GM23338 (cell line): ENCODE results near the gene SORT1.

Experiments
- CREB1 ChIP-seq: fragments of 250-450 bp; sonication (Bioruptor Pico); IDR thresholded peaks from 2 replicates; pipeline ENCODE4 v1.5.0; 2020; ENCODE audit warnings: low read depth, mild to moderate bottlenecking, moderate library complexity
- EZH2 ChIP-seq: fragments of 200-600 bp; sonication (generic); IDR thresholded peaks from one replicate; pipeline ENCODE4 v1.8.0; 2017; ENCODE audit warnings: antibody characterized with exemption, mild to moderate bottlenecking, low read depth; ENCODE audit not compliant: unreplicated experiment
- EZH2phosphoT487 ChIP-seq: fragments of 200-600 bp; sonication (generic); IDR thresholded peaks from one replicate; pipeline ENCODE4 v1.8.1; 2018; ENCODE audit warnings: antibody characterized with exemption; ENCODE audit not compliant: unreplicated experiment
- JUNB ChIP-seq: IDR thresholded peaks from one replicate; pipeline ENCODE4 v1.6.1; 2016; ENCODE audit warnings: antibody characterized with exemption; ENCODE audit not compliant: unreplicated experiment
- NANOG ChIP-seq: IDR thresholded peaks from 2 replicates; pipeline ENCODE4 v1.6.1; 2016; ENCODE audit warnings: antibody characterized with exemption, borderline replicate concordance
- POLR2AphosphoS5 ChIP-seq: IDR thresholded peaks from 2 replicates; pipeline ENCODE4 v1.6.1; 2016; ENCODE audit warnings: antibody characterized with exemption, low read depth
- REST ChIP-seq: IDR thresholded peaks from one replicate; pipeline ENCODE4 v1.6.1; 2018; ENCODE audit warnings: antibody characterized with exemption; ENCODE audit not compliant: unreplicated experiment
- STAT1 ChIP-seq: IDR thresholded peaks from one replicate; pipeline ENCODE4 v1.6.1; 2016; ENCODE audit warnings: antibody characterized with exemption; ENCODE audit not compliant: unreplicated experiment
- ZNF114 ChIP-seq: fragments of 250-450 bp; sonication (Bioruptor Pico); IDR thresholded peaks from 2 replicates; pipeline ENCODE4 v1.5.0; 2020; ENCODE audit warnings: mild to moderate bottlenecking, moderate library complexity
- ZNF331 ChIP-seq: fragments of 250-450 bp; sonication (Bioruptor Pico); IDR thresholded peaks from 2 replicates; pipeline ENCODE4 v1.5.0; 2020; ENCODE audit warnings: low read depth, mild to moderate bottlenecking, moderate library complexity
- ZNF462 ChIP-seq: fragments of 250-450 bp; sonication (Bioruptor Pico); IDR thresholded peaks from 2 replicates; pipeline ENCODE4 v1.5.0; 2020; ENCODE audit warnings: mild to moderate bottlenecking, moderate library complexity
- TF ChIP-seq, protein P1 (sequence below), 2 experiments: fragments of 200-600 bp in 1 of 2; sonication (generic) in 1 of 2; conservative IDR thresholded peaks; 2 replicates each; pipeline versions ENCODE4 v1.5.1 to v1.6.1; 2016 to 2017; ENCODE audit warnings: antibody characterized with exemption in 2 of 2, low read depth in 2 of 2, mild to moderate bottlenecking in 2 of 2, moderate library complexity in 1 of 2
- TF ChIP-seq, protein P2 (sequence below): IDR thresholded peaks from 2 replicates; pipeline ENCODE4 v1.6.1; 2016; ENCODE audit warnings: antibody characterized with exemption

GRCh38 chr1:109443476-109443875 lies 45.8 kb upstream of the SORT1 start:
- TF ChIP-seq, protein P1, sequence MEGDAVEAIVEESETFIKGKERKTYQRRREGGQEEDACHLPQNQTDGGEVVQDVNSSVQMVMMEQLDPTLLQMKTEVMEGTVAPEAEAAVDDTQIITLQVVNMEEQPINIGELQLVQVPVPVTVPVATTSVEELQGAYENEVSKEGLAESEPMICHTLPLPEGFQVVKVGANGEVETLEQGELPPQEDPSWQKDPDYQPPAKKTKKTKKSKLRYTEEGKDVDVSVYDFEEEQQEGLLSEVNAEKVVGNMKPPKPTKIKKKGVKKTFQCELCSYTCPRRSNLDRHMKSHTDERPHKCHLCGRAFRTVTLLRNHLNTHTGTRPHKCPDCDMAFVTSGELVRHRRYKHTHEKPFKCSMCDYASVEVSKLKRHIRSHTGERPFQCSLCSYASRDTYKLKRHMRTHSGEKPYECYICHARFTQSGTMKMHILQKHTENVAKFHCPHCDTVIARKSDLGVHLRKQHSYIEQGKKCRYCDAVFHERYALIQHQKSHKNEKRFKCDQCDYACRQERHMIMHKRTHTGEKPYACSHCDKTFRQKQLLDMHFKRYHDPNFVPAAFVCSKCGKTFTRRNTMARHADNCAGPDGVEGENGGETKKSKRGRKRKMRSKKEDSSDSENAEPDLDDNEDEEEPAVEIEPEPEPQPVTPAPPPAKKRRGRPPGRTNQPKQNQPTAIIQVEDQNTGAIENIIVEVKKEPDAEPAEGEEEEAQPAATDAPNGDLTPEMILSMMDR (conservative IDR thresholded peaks at IDR 0.05; ENCODE audit: low read depth in 2 of 2): no peak
- TF ChIP-seq JUNB (no peak), EZH2 (no peak), EZH2phosphoT487 (no peak), REST (no peak), POLR2AphosphoS5 (no peak), CREB1 (CRISPR knock-in tag) (no peak), NANOG (no peak), ZNF114 (CRISPR knock-in tag) (no peak), STAT1 (no peak), ZNF462 (CRISPR knock-in tag) (no peak), ZNF331 (CRISPR knock-in tag) (no peak)
- TF ChIP-seq, protein P2, sequence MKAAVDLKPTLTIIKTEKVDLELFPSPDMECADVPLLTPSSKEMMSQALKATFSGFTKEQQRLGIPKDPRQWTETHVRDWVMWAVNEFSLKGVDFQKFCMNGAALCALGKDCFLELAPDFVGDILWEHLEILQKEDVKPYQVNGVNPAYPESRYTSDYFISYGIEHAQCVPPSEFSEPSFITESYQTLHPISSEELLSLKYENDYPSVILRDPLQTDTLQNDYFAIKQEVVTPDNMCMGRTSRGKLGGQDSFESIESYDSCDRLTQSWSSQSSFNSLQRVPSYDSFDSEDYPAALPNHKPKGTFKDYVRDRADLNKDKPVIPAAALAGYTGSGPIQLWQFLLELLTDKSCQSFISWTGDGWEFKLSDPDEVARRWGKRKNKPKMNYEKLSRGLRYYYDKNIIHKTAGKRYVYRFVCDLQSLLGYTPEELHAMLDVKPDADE: no peak
